HG02610 (cell line): Measurements from ENCODE around the gene SDK1.
"Not testable (repeated sequence)": the region's sequence is repeated elsewhere in the genome, so short reads cannot be mapped to it uniquely, and the experiment has no call there.

ENCODE experiments used
- ATAC-seq: cut with Tn5 transposase; IDR thresholded peaks from one replicate; pipeline ENCODE4 v1.9.1; 2021; ENCODE audit warnings: mild to moderate bottlenecking, moderate library complexity; ENCODE audit not compliant: unreplicated experiment

Gene SDK1

GRCh38 chr7:4203626-4204512 lies 902.8 kb downstream of the SDK1 start:
- ATAC-seq: no peak

DNA sequence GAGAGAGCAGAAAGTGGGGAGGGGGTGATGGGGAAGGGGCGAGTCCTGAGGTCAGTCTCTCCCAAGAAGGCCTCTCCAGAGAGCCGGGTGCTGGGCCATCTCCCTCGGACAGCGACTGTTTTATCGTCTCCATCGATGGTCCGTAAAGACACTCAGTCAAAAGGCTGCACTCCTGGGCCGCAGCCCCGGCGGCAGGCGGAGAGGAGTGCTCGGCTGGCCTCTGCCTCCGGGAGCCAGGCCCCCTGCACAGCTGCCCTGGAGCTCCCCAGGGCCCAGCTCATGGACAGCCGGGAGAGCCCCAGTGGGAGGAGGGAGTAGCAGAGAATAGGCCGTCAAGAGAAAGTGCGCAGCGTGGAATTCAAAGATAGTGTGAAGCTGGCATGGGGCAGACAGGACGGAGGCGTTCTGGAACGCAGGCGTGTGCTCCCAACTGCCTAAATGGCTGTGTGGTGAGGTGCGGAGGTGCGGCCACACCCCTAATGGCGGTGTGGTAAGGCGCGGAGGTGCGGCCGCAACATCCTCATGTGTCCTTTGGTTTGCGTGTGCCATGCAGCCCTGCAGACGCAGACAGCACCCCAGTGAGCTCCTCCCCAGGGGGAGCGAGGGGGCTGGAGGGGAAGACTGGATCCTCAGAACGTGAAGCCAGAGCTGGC lies 903.6 kb downstream of the SDK1 start:
- ATAC-seq: no peak

- no peak for ATAC-seq
These were observed 904.8 kb downstream of the SDK1 start for GRCh38 chr7:4205828-4206227.

DNA sequence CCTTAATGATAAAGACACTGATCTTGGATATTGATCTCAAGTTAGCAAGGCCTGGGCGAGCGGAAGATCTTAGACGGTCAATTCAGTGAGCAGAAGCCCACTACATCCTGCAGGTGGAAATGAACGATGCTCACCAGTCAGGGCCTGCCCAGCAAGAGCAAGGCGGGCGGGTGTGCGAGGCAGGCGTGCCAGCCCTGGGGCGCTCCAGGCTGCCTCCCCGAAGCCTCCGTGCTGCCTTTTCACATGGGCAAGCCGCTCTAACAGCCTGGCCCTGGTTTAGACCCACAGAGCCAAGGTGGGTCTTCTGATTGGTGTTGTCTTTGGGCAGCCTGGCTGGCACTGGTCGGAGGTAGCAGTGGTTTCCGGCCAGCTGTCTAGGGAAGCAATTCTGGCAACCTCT lies 906.0 kb downstream of the SDK1 start:
- no peak for ATAC-seq

DNA sequence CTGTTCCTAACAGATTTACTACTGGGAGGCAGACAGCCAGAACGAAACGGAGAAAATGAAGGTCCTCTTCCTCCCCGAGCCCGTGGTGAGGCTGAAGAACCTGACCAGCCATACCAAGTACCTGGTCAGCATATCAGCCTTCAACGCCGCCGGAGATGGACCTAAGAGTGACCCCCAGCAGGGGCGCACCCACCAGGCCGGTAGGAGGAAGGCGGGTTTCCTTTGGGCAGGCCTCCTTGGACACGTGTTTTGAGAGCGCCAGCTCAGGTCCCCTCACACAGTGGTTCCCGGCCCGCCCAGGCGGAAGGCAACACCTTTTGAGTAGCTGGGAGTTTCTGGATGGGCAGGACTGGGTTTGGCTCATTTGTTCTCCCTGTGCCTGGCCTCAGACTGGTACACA lies 907.0 kb downstream of the SDK1 start:
- no peak for ATAC-seq

DNA sequence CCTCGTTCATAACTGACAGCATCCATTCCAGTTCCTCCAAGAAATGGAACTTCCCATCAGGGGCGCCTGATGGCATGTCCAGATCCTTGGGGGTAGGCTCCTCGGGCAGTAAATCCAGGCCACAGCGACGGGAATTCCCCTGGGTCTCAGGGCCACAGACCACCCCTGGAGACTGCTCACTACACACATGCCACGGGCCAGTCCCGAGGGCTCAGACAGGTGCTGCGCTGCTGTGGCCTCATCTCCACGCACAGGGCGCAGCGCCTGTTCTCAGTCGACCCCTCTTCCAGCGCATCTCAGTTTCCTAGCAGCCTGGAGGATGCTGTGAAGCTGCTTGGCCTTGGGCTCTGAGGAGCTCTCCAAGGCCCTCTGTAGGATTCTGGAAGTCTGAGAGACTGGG lies 907.5 kb downstream of the SDK1 start:
- no peak for ATAC-seq

DNA sequence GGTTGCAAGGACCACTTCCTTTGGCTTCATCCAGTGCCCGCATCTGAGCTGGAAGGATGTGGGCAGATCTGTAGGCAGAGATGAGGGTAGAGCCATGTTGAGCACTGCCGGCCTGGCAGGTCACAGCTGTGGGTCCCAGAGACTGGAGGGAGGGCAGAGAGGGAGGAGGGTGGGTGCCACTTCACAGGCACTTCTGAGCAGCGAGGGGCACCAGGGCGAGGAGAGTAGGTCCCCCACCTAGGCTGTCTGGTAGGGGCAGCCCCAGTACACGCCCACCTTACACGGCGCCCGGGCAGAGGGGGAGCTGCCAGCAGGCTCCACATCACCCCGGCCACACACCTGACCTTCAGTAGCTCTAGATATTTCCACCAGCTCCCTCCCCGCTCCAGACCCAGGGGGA lies 908.1 kb downstream of the SDK1 start:
- ATAC-seq: no peak

DNA sequence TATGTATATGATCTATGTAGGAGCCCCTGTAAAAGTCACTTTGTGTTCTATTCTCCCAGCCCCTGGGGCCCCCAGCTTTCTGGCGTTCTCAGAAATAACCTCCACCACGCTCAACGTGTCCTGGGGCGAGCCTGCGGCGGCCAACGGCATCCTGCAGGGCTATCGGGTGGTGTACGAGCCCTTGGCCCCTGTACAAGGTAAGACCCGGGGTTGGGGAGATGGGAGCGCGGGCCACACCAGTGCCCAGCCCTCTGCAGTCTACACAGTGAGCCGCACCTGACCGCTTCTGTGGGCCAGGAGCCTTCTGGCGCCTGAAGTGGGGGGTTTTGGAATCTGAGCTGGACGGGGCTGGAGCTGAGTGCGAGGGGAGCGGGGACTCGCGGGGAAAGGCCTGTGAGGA lies 908.9 kb downstream of the SDK1 start:
- ATAC-seq: no peak

- no peak for ATAC-seq
These were observed 909.8 kb downstream of the SDK1 start for GRCh38 chr7:4210821-4211220.

- ATAC-seq: no peak
These were observed 910.2 kb downstream of the SDK1 start for GRCh38 chr7:4211261-4211660.

- no peak for ATAC-seq
These were observed 911.3 kb downstream of the SDK1 start for GRCh38 chr7:4212376-4212775.

DNA sequence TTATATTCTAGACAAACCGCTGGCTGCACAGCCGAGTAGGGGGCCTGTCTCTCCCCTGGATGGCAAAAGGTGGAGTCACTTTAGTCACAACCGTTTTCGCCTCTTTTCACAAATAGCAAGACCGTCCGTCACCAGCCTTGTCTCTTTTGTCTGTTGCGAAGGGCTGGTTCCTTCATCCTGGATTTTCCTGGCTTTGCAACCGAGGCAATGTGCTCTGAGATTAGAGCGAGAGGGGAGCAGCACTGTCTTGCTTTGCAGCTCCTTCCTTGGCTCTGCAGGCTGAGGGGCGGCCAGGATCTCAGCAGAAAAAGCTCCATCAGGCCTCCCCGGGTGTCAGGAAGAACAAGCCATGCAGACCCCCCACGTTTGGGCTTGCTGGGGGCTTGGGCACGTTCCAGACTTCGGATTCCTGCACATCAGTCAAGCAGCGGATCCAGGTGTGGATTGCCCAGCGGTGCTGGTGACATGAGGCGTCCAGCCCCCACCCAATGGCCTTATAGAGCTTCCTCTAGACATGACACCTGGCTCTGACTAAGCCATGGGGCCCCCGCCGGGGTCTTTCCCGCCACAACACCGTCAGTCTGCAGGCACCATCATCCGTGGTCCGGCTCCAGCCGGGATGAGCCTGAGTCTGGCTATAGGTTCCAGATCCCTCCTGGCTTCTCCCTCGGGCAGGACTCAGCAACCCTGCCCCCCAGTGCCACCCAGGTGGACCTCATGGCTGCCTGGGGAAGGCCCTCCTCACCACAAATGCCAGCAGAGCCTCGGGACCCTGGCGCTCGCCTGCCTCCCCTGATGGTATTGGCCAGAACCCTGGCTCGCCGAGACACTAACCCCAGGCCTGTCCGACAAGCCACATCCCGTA lies 913.5 kb downstream of the SDK1 start:
- no peak for ATAC-seq

DNA sequence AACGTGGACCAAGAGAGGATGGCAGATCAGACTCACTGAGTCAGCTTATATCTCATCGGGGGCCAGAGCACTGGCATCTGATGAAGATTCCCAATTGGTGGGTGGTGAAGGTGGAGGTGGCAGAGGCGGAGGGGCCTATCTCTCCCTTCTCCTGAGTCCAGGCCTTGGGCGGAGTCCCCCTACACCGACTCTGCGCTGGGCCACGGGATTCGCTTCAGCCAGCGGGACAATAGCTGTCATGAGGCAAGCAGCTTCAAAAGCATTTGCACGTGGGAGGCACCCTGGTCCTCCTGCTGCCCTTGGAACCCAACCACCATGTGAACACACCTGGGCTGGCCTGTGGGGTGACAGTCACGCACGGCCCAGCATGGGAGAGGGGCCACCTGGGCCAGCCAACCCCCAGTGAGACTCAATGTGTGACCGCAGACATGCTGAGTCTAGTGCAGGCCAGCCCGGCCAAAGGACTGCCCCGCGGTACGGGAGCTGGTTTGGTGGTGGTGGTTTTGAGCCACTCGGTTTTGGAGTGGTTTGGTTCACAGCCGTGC lies 914.2 kb downstream of the SDK1 start:
- ATAC-seq: no peak

- ATAC-seq: no peak
These were observed 915.0 kb downstream of the SDK1 start for GRCh38 chr7:4216016-4216415.

- ATAC-seq: not testable (repeated sequence)
These were observed 916.1 kb downstream of the SDK1 start for GRCh38 chr7:4217126-4217660.

- no peak for ATAC-seq
These were observed 917.4 kb downstream of the SDK1 start for GRCh38 chr7:4218481-4218880.

- no peak for ATAC-seq
These were observed 919.0 kb downstream of the SDK1 start for GRCh38 chr7:4220011-4220410.

GRCh38 chr7:4221043-4221442 lies 920.0 kb downstream of the SDK1 start:
- ATAC-seq: no peak

DNA sequence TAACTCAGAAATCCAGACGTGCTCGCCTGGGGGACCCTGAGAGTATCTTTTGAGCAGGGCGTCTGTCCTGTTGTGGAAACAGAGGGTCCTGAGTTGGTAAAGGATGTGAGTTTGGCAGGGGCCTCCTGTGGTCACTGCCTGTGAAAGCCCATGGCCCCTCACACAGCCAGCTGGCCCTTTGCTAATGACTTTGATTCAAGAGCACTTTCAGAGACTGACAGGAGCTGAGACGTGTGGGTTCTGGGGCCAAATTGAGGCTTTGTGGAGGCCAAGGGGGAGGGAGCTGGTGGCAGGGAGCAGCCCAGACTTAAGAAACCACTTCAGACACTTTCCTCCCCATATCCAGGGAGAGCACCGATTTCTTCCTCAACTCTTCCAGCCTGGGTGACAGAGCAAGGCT lies 921.6 kb downstream of the SDK1 start:
- ATAC-seq: no peak

DNA sequence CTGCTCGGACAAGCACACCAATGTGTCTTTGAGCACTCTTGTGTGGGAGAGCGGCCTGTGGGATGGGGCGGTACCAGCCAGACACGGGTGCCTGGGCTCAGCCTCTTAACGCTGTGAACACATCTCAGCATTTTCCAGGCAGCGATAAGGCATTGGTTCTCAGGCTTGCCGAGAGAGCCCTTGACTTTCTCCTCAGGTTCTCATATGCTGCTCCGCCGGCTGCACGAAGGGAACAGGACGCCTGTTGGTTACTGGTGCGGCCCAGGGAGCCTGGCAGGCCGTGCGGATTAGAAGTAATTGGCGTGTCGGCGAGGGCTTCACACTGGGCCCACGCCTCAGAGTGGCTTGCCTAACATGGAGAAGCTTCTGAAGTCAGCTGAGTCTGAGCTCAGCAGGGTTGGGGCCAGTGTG lies 924.3 kb downstream of the SDK1 start:
- no peak for ATAC-seq
